DND-41 (cell line): ENCODE results near the gene COA6.

Experiments
- EZH2 ChIP-seq: IDR thresholded peaks from 3 replicates; pipeline ENCODE4 v1.6.1; 2012; ENCODE audit warnings: borderline replicate concordance, low read depth, mild to moderate bottlenecking, moderate library complexity, low read length, inconsistent platforms; ENCODE audit not compliant: severe bottlenecking
- TF ChIP-seq, protein P1 (sequence below): IDR thresholded peaks from 2 replicates; pipeline ENCODE4 v1.5.1; 2012; ENCODE audit warnings: borderline replicate concordance, low read length, moderate library complexity, mild to moderate bottlenecking; ENCODE audit not compliant: poor library complexity, severe bottlenecking; ENCODE audit errors: extremely low read depth

DNA sequence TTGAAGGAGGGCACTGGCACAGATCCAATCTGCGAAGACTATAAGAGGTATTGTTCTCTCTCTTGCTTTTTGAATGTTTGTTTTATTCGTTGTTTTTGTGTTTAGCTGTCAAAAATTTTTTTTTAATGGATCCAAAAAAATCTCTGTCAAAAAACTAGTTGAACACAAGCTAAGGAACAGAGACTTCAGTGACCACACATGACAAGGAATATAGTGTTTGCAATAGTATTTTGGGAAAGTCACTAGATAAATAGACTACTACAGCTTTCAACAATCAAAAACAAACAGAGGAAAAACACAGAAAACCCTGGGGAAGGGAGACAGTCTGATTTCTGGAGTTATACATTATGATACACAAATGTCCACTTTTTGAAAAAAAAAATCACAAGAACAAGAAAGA, 36.9 kb upstream of the COA6 start:
- TF ChIP-seq, protein P1, sequence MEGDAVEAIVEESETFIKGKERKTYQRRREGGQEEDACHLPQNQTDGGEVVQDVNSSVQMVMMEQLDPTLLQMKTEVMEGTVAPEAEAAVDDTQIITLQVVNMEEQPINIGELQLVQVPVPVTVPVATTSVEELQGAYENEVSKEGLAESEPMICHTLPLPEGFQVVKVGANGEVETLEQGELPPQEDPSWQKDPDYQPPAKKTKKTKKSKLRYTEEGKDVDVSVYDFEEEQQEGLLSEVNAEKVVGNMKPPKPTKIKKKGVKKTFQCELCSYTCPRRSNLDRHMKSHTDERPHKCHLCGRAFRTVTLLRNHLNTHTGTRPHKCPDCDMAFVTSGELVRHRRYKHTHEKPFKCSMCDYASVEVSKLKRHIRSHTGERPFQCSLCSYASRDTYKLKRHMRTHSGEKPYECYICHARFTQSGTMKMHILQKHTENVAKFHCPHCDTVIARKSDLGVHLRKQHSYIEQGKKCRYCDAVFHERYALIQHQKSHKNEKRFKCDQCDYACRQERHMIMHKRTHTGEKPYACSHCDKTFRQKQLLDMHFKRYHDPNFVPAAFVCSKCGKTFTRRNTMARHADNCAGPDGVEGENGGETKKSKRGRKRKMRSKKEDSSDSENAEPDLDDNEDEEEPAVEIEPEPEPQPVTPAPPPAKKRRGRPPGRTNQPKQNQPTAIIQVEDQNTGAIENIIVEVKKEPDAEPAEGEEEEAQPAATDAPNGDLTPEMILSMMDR = no peak
- no peak for TF ChIP-seq EZH2
